ENCODE results near the gene SLU7. TPM values are rescaled to one million over a fixed set of nuclear protein-coding genes. Genes with fewer than 3 reads are reported as not detected.

Gene SLU7
- 71.1 and 85.1 TPM in 2 replicates for total RNA-seq

DNA sequence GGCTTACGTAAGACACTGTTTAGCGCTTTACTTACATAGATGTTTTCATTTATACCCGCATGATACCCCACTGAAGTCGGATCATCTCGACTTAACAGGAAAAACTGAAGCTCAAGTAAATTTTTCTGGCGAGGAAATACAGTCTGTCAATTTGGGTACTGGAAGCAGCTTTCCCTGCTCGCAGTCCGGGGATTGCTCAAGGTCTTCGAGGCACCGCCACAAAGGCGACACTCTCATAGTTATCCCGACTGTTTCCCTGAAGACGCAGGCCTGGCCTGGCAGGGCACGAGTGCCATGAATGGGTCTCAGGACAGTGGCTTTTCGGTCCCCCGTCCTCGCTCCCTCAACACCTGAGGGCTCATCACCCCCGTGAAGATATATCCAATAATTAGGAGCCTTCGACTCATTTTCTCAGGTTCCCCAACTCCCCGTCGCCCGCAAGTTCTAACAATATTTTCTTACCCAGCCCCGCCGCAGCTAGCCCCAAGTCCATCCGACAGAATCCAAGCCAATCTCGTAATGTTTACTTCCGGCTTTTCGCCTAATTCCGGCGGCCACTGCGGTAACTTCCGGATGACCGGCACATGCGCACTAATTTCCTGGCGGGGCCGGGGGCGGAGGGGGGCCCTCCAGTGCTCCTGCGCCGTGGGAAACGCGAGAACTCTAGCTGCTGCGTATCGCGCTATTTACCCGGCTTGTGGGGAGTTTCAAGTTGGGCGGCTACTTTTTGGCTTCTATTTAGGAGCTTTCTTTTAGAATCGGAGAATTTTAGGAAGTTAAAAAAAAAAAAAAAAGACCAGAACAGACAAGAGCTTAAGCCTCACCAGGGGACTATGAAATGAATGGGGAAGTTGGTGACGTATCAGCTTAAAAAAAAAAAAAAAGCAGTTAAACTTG, at the start of gene SLU7:
Gene SLU7, minus strand, starts transcription at position 521 of the 897 bp plus-strand sequence. CDS start 3,787 bp downstream, outside the sequence.

DNA sequence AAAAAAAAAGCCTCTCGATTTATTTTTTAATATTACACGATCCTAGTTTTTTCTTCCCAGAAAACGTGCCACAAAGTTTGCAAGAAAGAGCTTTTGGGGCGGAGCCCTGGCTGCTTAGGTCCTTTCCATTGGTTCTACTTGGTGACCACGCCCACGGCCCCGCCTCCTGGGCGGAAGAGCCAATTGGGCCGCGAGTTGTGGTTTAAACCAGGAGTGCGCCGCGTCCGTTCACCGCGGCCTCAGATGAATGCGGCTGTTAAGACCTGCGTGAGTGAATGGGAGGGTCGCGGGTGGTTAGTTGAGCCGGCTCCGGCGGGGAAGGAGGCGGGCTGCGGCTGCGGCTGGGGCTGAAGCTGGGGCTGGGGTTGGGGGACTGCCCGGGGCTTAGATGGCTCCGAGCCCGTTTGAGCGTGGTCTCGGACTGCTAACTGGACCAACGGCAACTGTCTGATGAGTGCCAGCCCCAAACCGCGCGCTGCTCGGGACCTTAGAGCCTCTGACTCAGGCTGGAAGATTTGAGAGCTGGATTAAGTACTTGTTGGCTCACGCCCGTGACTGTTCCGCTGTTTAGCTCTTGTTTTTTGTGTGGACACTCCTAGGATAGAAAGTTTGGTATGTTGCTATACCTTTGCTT, 2.9 kb upstream of the SLU7 start, which contains the start of gene PTTG1:
Gene PTTG1, plus strand, starts transcription at position 231 of the 634 bp plus-strand sequence. CDS start 458 bp downstream, outside the sequence.

DNA sequence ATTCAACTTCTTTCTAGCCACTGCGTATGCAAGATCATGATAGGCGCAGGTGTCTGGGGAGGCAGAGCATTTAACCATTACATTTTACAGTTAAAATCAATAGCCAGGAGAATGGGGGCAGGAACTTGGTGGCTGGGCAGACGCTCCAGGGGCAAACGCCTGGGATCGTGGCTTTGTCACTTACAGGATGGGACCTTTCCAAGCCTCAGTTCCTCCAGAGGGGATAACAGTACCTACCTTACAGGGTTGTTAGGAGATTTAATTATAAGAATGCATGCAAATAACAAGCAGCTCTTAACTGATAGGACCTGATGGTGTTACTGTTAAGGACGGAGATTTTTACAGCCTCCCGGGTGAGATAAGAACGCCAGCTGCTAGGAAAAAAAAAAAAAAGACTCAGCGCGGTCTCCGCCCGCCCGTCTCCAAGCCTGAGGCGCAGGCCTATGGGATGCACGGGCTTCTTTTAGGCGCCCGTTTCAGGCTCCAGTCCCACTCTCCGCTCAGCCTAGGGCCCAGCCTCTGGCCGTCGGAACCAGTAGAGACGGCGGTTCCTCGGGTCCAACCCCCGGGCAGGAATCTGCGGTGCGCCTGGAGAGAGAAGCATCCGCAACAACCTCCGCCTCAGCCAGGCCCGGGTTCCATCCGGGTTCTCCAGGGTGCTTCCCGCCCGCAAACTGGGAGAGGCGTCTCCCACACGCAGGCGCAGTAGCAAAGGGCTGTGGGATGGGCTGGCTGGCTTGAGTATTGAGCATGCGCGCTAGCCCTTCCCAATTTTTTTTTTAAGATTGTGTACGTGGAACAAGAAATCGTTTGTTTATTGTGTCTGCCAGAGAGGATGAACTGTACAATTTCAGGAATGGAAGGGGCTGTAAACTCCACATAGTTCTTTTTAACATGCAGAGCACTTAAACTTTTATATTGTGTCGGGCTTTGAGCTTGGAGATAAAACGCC, 19.2 kb downstream of the SLU7 start, which contains the start of gene FAM200C:
Gene FAM200C, minus strand, starts transcription at position 653 of the 952 bp plus-strand sequence. CDS start 4,564 bp downstream, outside the sequence.

DNA sequence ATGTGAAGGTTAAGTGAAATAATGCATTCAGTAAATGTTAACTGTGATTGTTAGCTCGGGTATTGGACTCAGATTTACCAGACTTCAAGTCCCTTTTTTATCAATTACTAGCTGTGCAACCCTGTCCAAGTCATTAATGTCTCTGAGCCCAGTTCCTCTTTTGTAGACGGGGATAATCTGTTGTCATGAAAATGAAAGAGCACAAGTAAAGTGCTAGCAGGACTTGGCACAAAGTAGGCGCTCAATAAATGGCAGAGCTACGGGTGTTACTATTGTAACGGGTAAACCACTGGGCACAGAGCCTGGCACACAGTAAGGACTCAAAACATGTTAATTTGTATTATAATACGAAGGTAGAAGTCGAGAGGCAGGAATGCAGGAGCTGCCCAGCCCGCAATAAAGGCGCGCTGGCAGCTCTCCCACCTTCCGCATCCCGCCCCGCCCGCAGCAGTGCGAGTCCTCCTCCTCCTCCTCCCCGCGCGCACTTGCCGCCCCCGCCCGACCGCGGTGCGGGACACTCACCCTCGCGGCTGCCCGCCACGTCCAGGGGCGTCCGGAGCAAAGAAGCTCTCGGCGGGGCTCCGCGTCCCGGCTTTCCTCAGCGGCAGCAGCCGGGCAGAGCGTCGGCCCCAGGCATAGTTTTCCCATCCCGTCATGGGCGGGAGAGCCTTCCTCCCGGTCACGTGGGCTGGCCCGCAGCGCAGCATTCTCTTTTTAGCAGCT, 48.7 kb downstream of the SLU7 start, which contains the start of gene C1QTNF2:
Gene C1QTNF2, minus strand, starts transcription at position 637 of the 723 bp plus-strand sequence. CDS start 15,615 bp downstream, outside the sequence.

Other genes starting within 250 kb of the SLU7 start
- not detected in 2 replicates for gene FABP6, start 189.6 kb downstream of the SLU7 start, total RNA-seq
- 0.15 and 0.17 TPM in 2 replicates for gene CCNJL, start 106.5 kb downstream of the SLU7 start, total RNA-seq
- 1.2 and 3.2 TPM in 2 replicates for gene C1QTNF2, start 48.5 kb downstream of the SLU7 start, total RNA-seq
- 4.5 and 6.0 TPM in 2 replicates for gene FAM200C, start 19.0 kb downstream of the SLU7 start, total RNA-seq
- gene PTTG1, start 2.8 kb upstream of the SLU7 start, total RNA-seq, result 71.5 and 402 TPM in 2 replicates